ENCODE data around the gene FNDC10.

Gene FNDC10

GRCh38 chr1:1601564-1602303 is 1.8 kb upstream of the FNDC10 start:
- TF ChIP-seq TAF1 (IDR thresholded peaks at IDR 0.05; ENCODE audit: low read depth) (no peak), CEBPB (IDR thresholded peaks at IDR 0.05) (no peak), CREB1 (IDR thresholded peaks at IDR 0.05; ENCODE audit: low read depth) (no peak), REST (IDR thresholded peaks at IDR 0.05; ENCODE audit: low read depth) (no peak), EGR1 (IDR thresholded peaks at IDR 0.05) (no peak), ZBTB7A (IDR thresholded peaks at IDR 0.05; ENCODE audit: low read depth) (no peak), YY1 (IDR thresholded peaks at IDR 0.05; ENCODE audit: low read depth) (no peak), TCF12 (IDR thresholded peaks at IDR 0.05; ENCODE audit: low read depth) (no peak), FOXM1 (IDR thresholded peaks at IDR 0.05; ENCODE audit: borderline replicate concordance, low read depth) (no peak), EP300 (IDR thresholded peaks at IDR 0.05; ENCODE audit: borderline replicate concordance) (no peak), USF1 (IDR thresholded peaks at IDR 0.05) (no peak), MAX (IDR thresholded peaks at IDR 0.05) (no peak), RAD21 (IDR thresholded peaks at IDR 0.05; ENCODE audit: low read depth) (no peak), TEAD4 (IDR thresholded peaks at IDR 0.05) (no peak), NFIC (IDR thresholded peaks at IDR 0.05) (no peak)

GRCh38 chr1:1600861-1601563 is 1.1 kb upstream of the FNDC10 start:
- no peak for TF ChIP-seq RAD21 (IDR thresholded peaks at IDR 0.05; ENCODE audit: low read depth)
- TF ChIP-seq FOXM1 (IDR thresholded peaks at IDR 0.05; ENCODE audit: borderline replicate concordance, low read depth), result no peak
- no peak for TF ChIP-seq EGR1 (IDR thresholded peaks at IDR 0.05)
- TF ChIP-seq MAX (IDR thresholded peaks at IDR 0.05), result no peak
- no peak for TF ChIP-seq CREB1 (IDR thresholded peaks at IDR 0.05; ENCODE audit: low read depth)
- TF ChIP-seq TEAD4 (IDR thresholded peaks at IDR 0.05), result no peak
- no peak for TF ChIP-seq NFIC (IDR thresholded peaks at IDR 0.05)
- TF ChIP-seq EP300 (IDR thresholded peaks at IDR 0.05; ENCODE audit: borderline replicate concordance), result no peak
- TF ChIP-seq YY1 (IDR thresholded peaks at IDR 0.05; ENCODE audit: low read depth), result no peak
- TF ChIP-seq ZBTB7A (IDR thresholded peaks at IDR 0.05; ENCODE audit: low read depth), result no peak
- TF ChIP-seq TCF12 (IDR thresholded peaks at IDR 0.05; ENCODE audit: low read depth), result no peak
- TF ChIP-seq TAF1 (IDR thresholded peaks at IDR 0.05; ENCODE audit: low read depth), result no peak

- 0 out of 2 replicates have a peak, but pooled peaks have one; percentile 29 for TF ChIP-seq TAF1 (IDR thresholded peaks at IDR 0.05; ENCODE audit: low read depth)
- TF ChIP-seq TEAD4 (IDR thresholded peaks at IDR 0.05), result peak; percentile 36; the same call in 1 of the 2 replicates
- no peak for TF ChIP-seq EGR1 (IDR thresholded peaks at IDR 0.05)
- TF ChIP-seq MAX (IDR thresholded peaks at IDR 0.05), result peak; percentile 98
- peak; percentile 31; the same call in 1 of the 2 replicates for TF ChIP-seq TCF12 (IDR thresholded peaks at IDR 0.05; ENCODE audit: low read depth)
Observed at GRCh38 chr1:1599030-1599934, 653 bp downstream of the FNDC10 start.

- TF ChIP-seq TEAD4 (IDR thresholded peaks at IDR 0.05), result no peak
- TF ChIP-seq ZBTB7A (IDR thresholded peaks at IDR 0.05; ENCODE audit: low read depth), result no peak
- no peak for TF ChIP-seq CREB1 (IDR thresholded peaks at IDR 0.05; ENCODE audit: low read depth)
- TF ChIP-seq REST (IDR thresholded peaks at IDR 0.05; ENCODE audit: low read depth), result no peak
- no peak for TF ChIP-seq TCF12 (IDR thresholded peaks at IDR 0.05; ENCODE audit: low read depth)
- no peak for TF ChIP-seq USF1 (IDR thresholded peaks at IDR 0.05)
- no peak for TF ChIP-seq RAD21 (IDR thresholded peaks at IDR 0.05; ENCODE audit: low read depth)
- no peak for TF ChIP-seq YY1 (IDR thresholded peaks at IDR 0.05; ENCODE audit: low read depth)
- TF ChIP-seq TAF1 (IDR thresholded peaks at IDR 0.05; ENCODE audit: low read depth), result no peak
- TF ChIP-seq CEBPB (IDR thresholded peaks at IDR 0.05), result no peak
- no peak for TF ChIP-seq FOXM1 (IDR thresholded peaks at IDR 0.05; ENCODE audit: borderline replicate concordance, low read depth)
- TF ChIP-seq EP300 (IDR thresholded peaks at IDR 0.05; ENCODE audit: borderline replicate concordance), result no peak
- TF ChIP-seq MAX (IDR thresholded peaks at IDR 0.05), result no peak
Observed at GRCh38 chr1:1598720-1599029, 1.3 kb downstream of the FNDC10 start.

Data from Ishikawa (cell line).